Lung (tissue), 12 donors: ENCODE measurements around the gene PTPRD. TPM values are rescaled to one million over a fixed set of nuclear protein-coding genes. Genes with fewer than 3 reads are reported as not detected.

Experiments
- ATAC-seq: fragments of 200-7000 bp; cut with Tn5 transposase; one replicate; pipeline ENCODE4 v1.9.1; 2020; ENCODE audit warnings: moderate number of reproducible peaks; ENCODE audit not compliant: insufficient read depth, low FRiP score
- DNase-seq, 3 donors: peaks; one replicate each; pipeline ENCODE4 v3.0.0-alpha.2; 2013 to 2017
- H3K27ac ChIP-seq, 2 donors: one replicate each; pipeline ENCODE4 v1.5.1; 2013; ENCODE audit warnings: mild to moderate bottlenecking in 2 of 2, moderate library complexity in 2 of 2, control low read depth in 1 of 2, inconsistent platforms in 1 of 2, low read depth in 1 of 2, low read length in 1 of 2
- H3K27me3 ChIP-seq, 3 donors: one replicate each; pipeline ENCODE4 v1.5.1; 2013; ENCODE audit warnings: low read length in 2 of 3; ENCODE audit not compliant: control insufficient read depth in 3 of 3, insufficient read depth in 3 of 3
- H3K36me3 ChIP-seq, 4 donors: one replicate each; pipeline ENCODE4 v1.5.1; 2013; ENCODE audit warnings: low read length in 4 of 4, mild to moderate bottlenecking in 1 of 4, moderate library complexity in 1 of 4; ENCODE audit not compliant: control insufficient read depth in 4 of 4, insufficient read depth in 4 of 4
- H3K4me1 ChIP-seq, 5 donors: one replicate each; pipeline ENCODE4 v1.5.1; 2013; ENCODE audit warnings: low read length in 5 of 5, mild to moderate bottlenecking in 2 of 5, moderate library complexity in 1 of 5; ENCODE audit not compliant: control insufficient read depth in 5 of 5, insufficient read depth in 5 of 5
- H3K4me3 ChIP-seq: one replicate; pipeline ENCODE4 v1.5.1; 2013; ENCODE audit warnings: mild to moderate bottlenecking, control low read depth, moderate library complexity
- H3K9ac ChIP-seq, 2 donors: one replicate each; pipeline ENCODE4 v1.5.1; 2013; ENCODE audit warnings: low read length in 2 of 2, control low read depth in 1 of 2; ENCODE audit not compliant: insufficient read depth in 1 of 2
- H3K9me3 ChIP-seq, 4 donors: one replicate each; pipeline ENCODE4 v1.5.1; 2013; ENCODE audit warnings: low read length in 3 of 4, mild to moderate bottlenecking in 1 of 4, moderate library complexity in 1 of 4; ENCODE audit not compliant: control insufficient read depth in 4 of 4, insufficient read depth in 3 of 4
- CTCF ChIP-seq: IDR thresholded peaks from 2 replicates; pipeline ENCODE4 v1.5.1; 2012; ENCODE audit warnings: mild to moderate bottlenecking; ENCODE audit errors: control extremely low read depth, extremely low read depth
- whole genome bisulfite sequencing, 2 donors: extraction: QIAGEN DNeasy Blood & Tissue Kit; methylation state at CpG; one replicate each; pipeline ENCODE4 v1.1.7; 2013; 5-methylcytosine and 5-hydroxymethylcytosine counted together
- polyA plus RNA-seq, 2 donors: library from polyadenylated mRNA; stranded (reverse); fragments of 200-250 nt; gene quantifications; one replicate each; pipeline ENCODE4 v1.2.1, GENCODE V29; 2013
- total RNA-seq, 2 donors: library from RNA; depleted of rRNA in 1 of 2; stranded (reverse); fragments of >200 nt in 1 of 2; gene quantifications; one replicate each; pipeline ENCODE4 v1.2.1, GENCODE V29; 2014 to 2021
- donor health status: control.
- donor health status: control.
- donor health status: Bipolar disorder and iron deficiency.
- donor health status: healthy.
- donor health status: DM: yes; HTN: yes; CAD: no.

PTPRD gene
- total and polyA plus RNA-seq, 4 donors, result 1.9 to 145 (median 13.7) TPM

GRCh38 chr9:8764051-8764450 lies 1848.8 kb downstream of the PTPRD start:
- no peak overlapping the region for H3K27ac ChIP-seq
- ATAC-seq, result no peak
- no peaks in the 10 kb centered on the region for H3K9me3 ChIP-seq
- peak in 2 of 3 donors; percentile 89 to 90 for DNase-seq
- TF ChIP-seq CTCF, result no peak
- peaks cover 0 to 4% (median 0%) of the 10 kb centered on the region in 4 donors for H3K36me3 ChIP-seq
- no peak overlapping the region for H3K9ac ChIP-seq
- WGBS, 2 donors, result 80 to 85% methylated on average over 1 of the region's 1 CpG
- H3K4me1 ChIP-seq, result peaks cover 0 to 17% (median 0%) of the 10 kb centered on the region in 5 donors
- H3K4me3 ChIP-seq, result no peak overlapping the region
- no peaks in the 10 kb centered on the region for H3K27me3 ChIP-seq

GRCh38 chr9:8762479-8763085 lies 1850.2 kb downstream of the PTPRD start:
- no peaks in the 10 kb centered on the region for H3K9me3 ChIP-seq
- no peak for TF ChIP-seq CTCF
- ATAC-seq (no peak), DNase-seq (no peak)
- H3K9ac ChIP-seq, result no peak overlapping the region
- H3K36me3 ChIP-seq, result peaks cover 0 to 4% (median 0%) of the 10 kb centered on the region in 4 donors
- WGBS, 2 donors, result 80 to 86% methylated on average over 6 of the region's 6 CpGs
- no peaks in the 10 kb centered on the region for H3K27me3 ChIP-seq
- no peak overlapping the region for H3K27ac ChIP-seq
- no peak overlapping the region for H3K4me3 ChIP-seq
- H3K4me1 ChIP-seq, result peaks cover 0 to 12% (median 0%) of the 10 kb centered on the region in 5 donors

- Histone ChIP-seq H3K9ac (no peak overlapping the region), H3K9me3 (no peaks in the 10 kb centered on the region), H3K4me3 (no peak overlapping the region), H3K27me3 (no peaks in the 10 kb centered on the region), H3K36me3 (no peaks in the 10 kb centered on the region), H3K27ac (no peak overlapping the region), H3K4me1 (peaks cover 0 to 12% (median 0%) of the 10 kb centered on the region in 5 donors)
- TF ChIP-seq CTCF, result no peak
- ATAC-seq (no peak), DNase-seq (no peak)
- WGBS, 2 donors, result 87 to 95% methylated on average over 8 of the region's 8 CpGs
These were observed 1852.6 kb downstream of the PTPRD start for GRCh38 chr9:8760000-8760767.
